ENCODE results near the gene DDX19B.
A peak's percentile ranks its signal among the peaks of the same experiment; 100 is the strongest.

Gene DDX19B

DNA sequence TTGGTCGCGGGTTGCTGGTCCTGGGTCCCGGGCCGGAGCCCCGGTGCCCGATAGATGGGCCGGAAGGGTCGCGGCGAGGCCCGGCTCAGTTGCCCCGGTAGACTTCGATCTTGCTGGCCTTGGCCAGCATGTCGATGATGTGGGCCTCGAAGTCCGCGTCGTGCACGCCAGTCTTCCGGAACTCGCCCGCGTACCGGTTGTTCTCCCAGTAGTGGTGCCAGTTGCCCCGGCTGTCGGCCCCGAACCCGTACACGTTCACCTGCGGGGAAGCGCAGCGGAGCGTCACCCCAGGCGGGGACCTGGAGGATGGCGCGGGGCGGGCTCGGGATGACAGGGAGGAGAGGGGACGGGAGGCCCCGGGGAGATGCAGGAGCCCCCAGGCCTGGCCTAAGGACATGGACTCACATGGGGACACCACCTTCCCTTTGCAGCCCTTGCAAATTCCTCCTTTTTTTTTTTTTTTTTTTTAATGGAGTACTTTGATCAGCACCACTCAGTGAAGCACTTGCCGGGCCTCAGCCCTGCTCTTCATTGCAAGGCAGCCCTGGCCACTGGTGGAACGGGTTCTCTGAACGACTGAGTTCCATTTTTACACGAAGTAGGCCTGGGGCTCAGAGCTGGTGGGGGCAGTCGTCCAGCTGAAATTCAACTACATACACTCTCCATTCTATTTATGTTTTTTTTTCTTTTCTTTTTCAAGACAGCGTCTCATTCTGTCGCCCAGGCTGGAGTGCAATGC, 82.8 kb downstream of the DDX19B start:
- Histone ChIP-seq H3K9ac (ENCODE audit: low read length) (peak overlapping the region; percentile 79), H3K27me3 (replicated peaks; ENCODE audit: control insufficient read depth, insufficient read depth, low read length) (no peaks in the 10 kb centered on the region), H3K36me3 (ENCODE audit: control insufficient read depth, insufficient read depth, low read length, severe bottlenecking) (peaks cover 3% of the 10 kb centered on the region), H3K4me3 (ENCODE audit: low read length) (peak overlapping the region; percentile 85), H3K9me3 (ENCODE audit: control insufficient read depth, low read length) (no peaks in the 10 kb centered on the region), H3K4me1 (ENCODE audit: control insufficient read depth, insufficient read depth, low read length) (peaks cover 11% of the 10 kb centered on the region)
- no peak for DNase-seq (ENCODE audit: low read depth)

DNA sequence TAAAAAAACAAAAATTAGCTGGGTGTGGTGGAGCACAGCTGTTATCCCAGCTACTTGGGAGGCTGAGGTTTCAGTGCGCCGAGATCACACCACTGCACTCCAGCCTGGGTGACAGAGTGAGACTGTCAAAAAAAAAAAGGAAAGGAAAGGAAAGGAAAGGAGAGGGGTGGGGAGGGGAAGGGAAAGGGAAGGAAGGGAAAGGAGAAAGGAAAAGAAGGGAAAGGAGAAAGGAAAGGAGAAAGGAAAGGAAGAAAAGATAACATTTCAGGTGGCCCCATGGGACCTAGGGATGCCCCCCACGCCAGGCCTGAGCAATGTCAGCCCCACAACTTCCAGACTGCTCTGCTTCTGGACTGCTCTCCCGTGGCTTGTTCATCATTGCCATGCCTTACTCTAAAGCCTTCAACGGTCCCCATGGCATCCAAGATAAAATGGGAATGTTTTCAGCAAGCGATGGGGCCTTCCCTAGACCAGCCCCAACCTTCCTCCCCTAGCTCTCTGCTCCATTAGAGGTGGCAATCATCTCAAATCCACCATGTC, 84.5 kb downstream of the DDX19B start:
- Histone ChIP-seq H3K4me1 (ENCODE audit: control insufficient read depth, insufficient read depth, low read length) (peaks cover 11% of the 10 kb centered on the region), H3K9ac (ENCODE audit: low read length) (no peak overlapping the region), H3K4me3 (ENCODE audit: low read length) (no peak overlapping the region), H3K27me3 (replicated peaks; ENCODE audit: control insufficient read depth, insufficient read depth, low read length) (no peaks in the 10 kb centered on the region), H3K9me3 (ENCODE audit: control insufficient read depth, low read length) (no peaks in the 10 kb centered on the region), H3K36me3 (ENCODE audit: control insufficient read depth, insufficient read depth, low read length, severe bottlenecking) (peaks cover 6% of the 10 kb centered on the region)
- DNase-seq (ENCODE audit: low read depth), result no peak
